ENCODE data around the gene TBC1D10A. TPM values are rescaled to one million over a fixed set of nuclear protein-coding genes. Genes with fewer than 3 reads are reported as not detected.
A peak's percentile ranks its signal among the peaks of the same experiment; 100 is the strongest.

Gene TBC1D10A
- total RNA-seq, 4 donors from 2014 or later = 46.8 to 63.9 (median 52.1) TPM

DNA sequence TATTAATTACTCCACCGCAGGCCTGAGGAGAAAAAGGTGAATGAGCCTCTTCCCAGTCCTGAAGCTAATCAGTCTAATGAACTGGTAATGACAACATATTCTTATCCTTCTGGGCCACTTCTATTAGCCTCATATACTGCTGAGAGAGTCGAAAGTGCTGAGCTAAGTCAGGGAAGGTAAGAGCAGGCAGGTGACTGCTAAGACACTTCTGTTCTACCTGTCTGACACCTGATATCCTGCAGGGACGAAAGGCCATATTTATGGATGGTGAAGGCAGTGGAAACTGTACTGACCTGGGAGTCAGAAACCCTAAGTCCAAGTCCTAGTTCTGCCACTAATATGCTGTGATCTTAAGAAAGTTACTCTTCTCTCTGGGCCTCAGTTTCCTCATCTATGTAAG is 3.5 kb downstream of the TBC1D10A start:
- Histone ChIP-seq H3K4me1 (peaks cover 0 to 85% (median 59%) of the 10 kb centered on the region in 4 donors), H3K9me3 (no peaks in the 10 kb centered on the region), H3K4me3 (no peak overlapping the region), H3K36me3 (peaks cover 0 to 10% (median 0%) of the 10 kb centered on the region in 3 donors), H3K27me3 (no peaks in the 10 kb centered on the region), H3K27ac (peak overlapping the region in 1 of 4 donors; percentile 97)
- 89 to 91% methylated on average over 3 of the region's 3 CpGs for WGBS, 2 donors
- no peak for DNase-seq (ENCODE audit: low spot score in 2 of 2)
- TF ChIP-seq POLR2A (IDR thresholded peaks at IDR 0.05) (no peak), EP300 (IDR thresholded peaks at IDR 0.05) (no peak)
- TF ChIP-seq, protein P1, sequence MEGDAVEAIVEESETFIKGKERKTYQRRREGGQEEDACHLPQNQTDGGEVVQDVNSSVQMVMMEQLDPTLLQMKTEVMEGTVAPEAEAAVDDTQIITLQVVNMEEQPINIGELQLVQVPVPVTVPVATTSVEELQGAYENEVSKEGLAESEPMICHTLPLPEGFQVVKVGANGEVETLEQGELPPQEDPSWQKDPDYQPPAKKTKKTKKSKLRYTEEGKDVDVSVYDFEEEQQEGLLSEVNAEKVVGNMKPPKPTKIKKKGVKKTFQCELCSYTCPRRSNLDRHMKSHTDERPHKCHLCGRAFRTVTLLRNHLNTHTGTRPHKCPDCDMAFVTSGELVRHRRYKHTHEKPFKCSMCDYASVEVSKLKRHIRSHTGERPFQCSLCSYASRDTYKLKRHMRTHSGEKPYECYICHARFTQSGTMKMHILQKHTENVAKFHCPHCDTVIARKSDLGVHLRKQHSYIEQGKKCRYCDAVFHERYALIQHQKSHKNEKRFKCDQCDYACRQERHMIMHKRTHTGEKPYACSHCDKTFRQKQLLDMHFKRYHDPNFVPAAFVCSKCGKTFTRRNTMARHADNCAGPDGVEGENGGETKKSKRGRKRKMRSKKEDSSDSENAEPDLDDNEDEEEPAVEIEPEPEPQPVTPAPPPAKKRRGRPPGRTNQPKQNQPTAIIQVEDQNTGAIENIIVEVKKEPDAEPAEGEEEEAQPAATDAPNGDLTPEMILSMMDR (IDR thresholded peaks at IDR 0.05) = no peak

DNA sequence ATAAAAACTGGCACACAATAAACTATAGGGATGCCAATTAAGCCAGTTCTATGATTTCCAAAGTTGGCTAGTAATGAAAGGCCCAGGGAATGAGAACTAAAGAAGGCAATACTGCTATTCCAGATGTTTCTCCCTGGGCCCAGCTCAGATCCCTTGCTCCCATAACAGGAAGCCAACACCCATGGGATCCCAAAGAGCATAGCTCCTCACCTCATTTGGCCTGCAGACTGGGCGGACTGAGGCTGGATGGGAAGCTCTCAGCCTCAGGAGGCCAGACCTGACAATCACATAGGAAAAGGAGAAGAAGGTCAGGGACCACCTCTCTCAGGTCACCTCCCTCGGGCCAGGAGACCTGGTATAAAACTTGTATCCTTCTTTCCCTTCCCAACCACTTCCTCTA is 5.3 kb downstream of the TBC1D10A start:
- H3K9me3 ChIP-seq = no peaks in the 10 kb centered on the region
- no peaks in the 10 kb centered on the region for H3K27me3 ChIP-seq
- no peak overlapping the region for H3K4me3 ChIP-seq
- no peak for DNase-seq (ENCODE audit: low spot score in 2 of 2)
- H3K27ac ChIP-seq = peak overlapping the region in 3 of 4 donors; percentile 18 to 39 (median 21)
- WGBS, 2 donors = 59 to 70% methylated on average over 2 of the region's 2 CpGs
- H3K4me1 ChIP-seq = peaks cover 0 to 95% (median 65%) of the 10 kb centered on the region in 4 donors
- TF ChIP-seq, protein P1 (IDR thresholded peaks at IDR 0.05) = no peak
- TF ChIP-seq EP300 (IDR thresholded peaks at IDR 0.05) = no peak
- no peak for TF ChIP-seq POLR2A (IDR thresholded peaks at IDR 0.05)
- H3K36me3 ChIP-seq = peaks cover 0 to 13% (median 0%) of the 10 kb centered on the region in 3 donors

DNA sequence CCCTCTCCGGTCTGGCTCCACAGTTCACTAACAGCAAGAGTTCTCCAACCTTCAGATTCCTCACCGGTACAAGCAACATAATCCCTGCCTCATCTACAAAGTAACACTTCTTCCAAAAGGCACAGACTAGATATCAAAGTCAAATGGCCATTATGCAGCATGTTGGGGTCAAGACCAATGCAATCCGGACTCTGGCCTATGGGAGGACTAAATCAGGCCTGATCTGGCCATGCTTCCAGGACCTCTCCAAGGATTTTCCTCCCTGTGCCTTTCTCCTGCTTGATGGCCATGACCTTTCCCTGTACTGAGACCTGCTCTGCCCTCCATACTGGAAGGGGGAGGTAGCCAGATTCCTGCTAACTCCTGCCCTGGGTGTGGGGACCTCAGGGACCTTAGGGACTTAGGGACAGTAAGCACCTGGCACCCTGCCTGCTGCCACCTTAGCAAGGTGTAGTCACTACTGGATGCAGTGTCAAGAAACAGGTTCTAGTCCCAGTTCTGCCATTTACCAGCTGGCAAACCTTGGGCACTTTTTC is 6.7 kb downstream of the TBC1D10A start:
- Histone ChIP-seq H3K27me3 (no peaks in the 10 kb centered on the region), H3K27ac (peak overlapping the region in 1 of 4 donors; percentile 52), H3K9me3 (no peaks in the 10 kb centered on the region), H3K4me3 (no peak overlapping the region), H3K36me3 (peaks cover 0 to 13% (median 0%) of the 10 kb centered on the region in 3 donors), H3K4me1 (peaks cover 0 to 99% (median 66%) of the 10 kb centered on the region in 4 donors)
- no peak for DNase-seq (ENCODE audit: low spot score in 2 of 2)
- 77 to 84% methylated on average over 3 of the region's 3 CpGs for WGBS, 2 donors
- TF ChIP-seq POLR2A (IDR thresholded peaks at IDR 0.05) = no peak
- TF ChIP-seq, protein P1 (IDR thresholded peaks at IDR 0.05) = no peak
- no peak for TF ChIP-seq EP300 (IDR thresholded peaks at IDR 0.05)

DNA sequence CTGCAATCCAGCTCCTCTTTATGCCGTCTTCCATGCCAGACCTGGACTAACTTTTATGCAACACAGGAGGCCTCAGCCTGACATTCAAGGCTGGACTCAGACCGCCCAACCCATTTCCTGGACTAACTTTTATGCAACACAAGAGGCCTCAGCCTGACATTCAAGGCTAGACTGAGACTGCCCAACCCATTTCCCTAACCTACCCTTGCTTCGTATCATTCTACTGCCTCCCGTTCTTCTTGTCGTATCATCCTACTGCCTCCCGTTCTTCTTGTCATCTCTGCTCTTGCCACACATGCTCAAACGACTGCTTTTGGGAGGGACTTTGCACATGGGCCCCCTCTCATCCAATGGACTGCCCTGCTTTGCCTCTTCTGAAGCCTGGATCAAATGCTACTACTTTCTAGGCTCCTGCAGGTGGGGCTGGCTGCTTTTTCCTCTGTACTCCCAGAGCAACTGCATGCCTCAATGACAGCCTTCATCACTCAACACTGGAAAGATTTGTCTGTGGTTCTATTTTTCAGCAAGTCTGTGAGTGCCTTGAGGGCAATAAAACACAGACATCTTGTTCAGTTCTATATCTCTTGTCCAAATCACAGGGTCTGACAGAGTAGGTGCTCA is 7.8 kb downstream of the TBC1D10A start:
- peak overlapping the region in 2 of 4 donors; percentile 55 to 56 for H3K27ac ChIP-seq
- peaks cover 0 to 99% (median 61%) of the 10 kb centered on the region in 4 donors for H3K4me1 ChIP-seq
- 63 to 69% methylated on average over 7 of the region's 7 CpGs for WGBS, 2 donors
- no peak overlapping the region for H3K4me3 ChIP-seq
- no peaks in the 10 kb centered on the region for H3K9me3 ChIP-seq
- TF ChIP-seq POLR2A (IDR thresholded peaks at IDR 0.05) = no peak
- TF ChIP-seq, protein P1 (IDR thresholded peaks at IDR 0.05) = no peak
- no peak for TF ChIP-seq EP300 (IDR thresholded peaks at IDR 0.05)
- H3K27me3 ChIP-seq = no peaks in the 10 kb centered on the region
- H3K36me3 ChIP-seq = peaks cover 0 to 13% (median 0%) of the 10 kb centered on the region in 3 donors
- no peak for DNase-seq (ENCODE audit: low spot score in 2 of 2)

DNA sequence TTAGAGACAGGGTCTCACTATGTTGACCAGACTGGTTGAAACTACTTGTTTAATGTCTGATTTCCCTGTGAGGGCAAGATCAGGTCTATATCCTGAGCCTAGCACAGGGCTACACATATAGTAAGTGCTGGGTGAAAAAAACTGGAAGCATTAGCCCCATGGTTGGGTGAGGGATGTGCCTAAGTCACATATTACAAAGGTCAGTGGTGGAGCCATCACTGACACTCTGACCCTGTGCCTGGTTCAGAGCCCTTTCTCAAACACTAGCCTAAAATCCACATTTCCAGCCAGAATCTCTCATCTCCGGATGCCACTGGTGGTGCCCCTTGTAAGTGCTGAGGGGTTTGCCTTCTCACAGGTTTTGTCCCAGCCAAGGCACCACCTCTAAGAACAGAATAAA is 9.0 kb downstream of the TBC1D10A start:
- Histone ChIP-seq H3K4me3 (no peak overlapping the region), H3K4me1 (peaks cover 0 to 97% (median 60%) of the 10 kb centered on the region in 4 donors), H3K36me3 (peaks cover 0 to 13% (median 0%) of the 10 kb centered on the region in 3 donors), H3K27ac (peak overlapping the region in 2 of 4 donors; percentile 55 to 56), H3K9me3 (no peaks in the 10 kb centered on the region), H3K27me3 (no peaks in the 10 kb centered on the region)
- DNase-seq (ENCODE audit: low spot score in 2 of 2) = no peak
- TF ChIP-seq POLR2A (IDR thresholded peaks at IDR 0.05) (no peak), EP300 (IDR thresholded peaks at IDR 0.05) (no peak)
- TF ChIP-seq, protein P1 (IDR thresholded peaks at IDR 0.05) = no peak
- 100% methylated on average over 1 of the region's 1 CpG; no CpG with 5 or more reads in 1 of the 2 donors for WGBS, 2 donors

Data from tibial nerve (tissue), 4 donors.